SU-DHL-6 (cell line): ENCODE measurements around the gene OLFM2.

Experiments used
- H2AFZ ChIP-seq: fragments of 200-600 bp; sonication (generic); 2 replicates; pipeline ENCODE4 v1.6.1; 2014; ENCODE audit warnings: low read depth, mild to moderate bottlenecking, moderate library complexity, mixed read lengths, antibody characterized with exemption, low read length; ENCODE audit not compliant: severe bottlenecking
- H3F3A ChIP-seq: fragments of 200-600 bp; shearing (Covaris generic); 2 replicates; pipeline ENCODE4 v1.6.0; 2016; ENCODE audit warnings: antibody characterized with exemption, mild to moderate bottlenecking; ENCODE audit not compliant: insufficient read depth
- H3K27ac ChIP-seq: fragments of 200-600 bp; sonication (generic); 2 replicates; pipeline ENCODE4 v1.5.1; 2016; ENCODE audit warnings: low read depth, mild to moderate bottlenecking, low read length, moderate library complexity, mixed read lengths
- H3K27me3 ChIP-seq: fragments of 200-600 bp; sonication (generic), shearing (Covaris generic); 2 replicates; pipeline ENCODE4 v1.6.0; 2014; ENCODE audit warnings: mild to moderate bottlenecking, low read length
- H3K36me3 ChIP-seq: fragments of 200-600 bp; sonication (generic); 2 replicates; pipeline ENCODE4 v1.6.1; 2014; ENCODE audit warnings: mild to moderate bottlenecking, low read length, mixed read lengths
- H3K4me2 ChIP-seq: fragments of 300-600, 200-600 bp; shearing (Covaris generic), sonication (generic); 2 replicates; pipeline ENCODE4 v1.6.0; 2014; ENCODE audit warnings: low read length, low read depth, mild to moderate bottlenecking; ENCODE audit not compliant: poor library complexity, severe bottlenecking
- H3K4me3 ChIP-seq: fragments of 200-600 bp; sonication (generic); 2 replicates; pipeline ENCODE4 v1.5.1; 2014; ENCODE audit warnings: antibody characterized with exemption, low read length, mild to moderate bottlenecking, mixed read lengths; ENCODE audit not compliant: insufficient read depth, poor library complexity, severe bottlenecking
- H3K79me2 ChIP-seq: fragments of 200-600 bp; sonication (generic); 2 replicates; pipeline ENCODE4 v1.6.1; 2014; ENCODE audit warnings: mild to moderate bottlenecking, low read length, moderate library complexity; ENCODE audit not compliant: insufficient read depth
- H3K9ac ChIP-seq: fragments of 200-600 bp; sonication (generic); 2 replicates; pipeline ENCODE4 v1.7.0; 2014; ENCODE audit warnings: mild to moderate bottlenecking, low read length
- H3K9me2 ChIP-seq: fragments of 200-600 bp; sonication (generic); replicated peaks from 2 replicates; pipeline ENCODE4 v1.6.1; 2014; ENCODE audit warnings: low read length; ENCODE audit not compliant: insufficient read depth
- H3K9me3 ChIP-seq: fragments of 200-600 bp; sonication (generic); 2 replicates; pipeline ENCODE4 v1.6.1; 2014; ENCODE audit warnings: low read length, mixed read lengths; ENCODE audit not compliant: insufficient read depth
- H4K20me1 ChIP-seq: fragments of 200-600 bp; sonication (generic); 2 replicates; pipeline ENCODE4 v1.6.1; 2014; ENCODE audit warnings: low read depth, mild to moderate bottlenecking, antibody characterized with exemption, low read length, moderate library complexity, mixed read lengths
- CTCF ChIP-seq: fragments of 200-600 bp; sonication (generic); IDR thresholded peaks from one replicate; pipeline ENCODE4 v1.5.1; 2017; ENCODE audit warnings: antibody characterized with exemption, mild to moderate bottlenecking, low read length, moderate library complexity; ENCODE audit not compliant: insufficient read depth, poor library complexity, severe bottlenecking
- EZH2phosphoT487 ChIP-seq: fragments of 200-600 bp; sonication (generic), shearing (Covaris generic); conservative IDR thresholded peaks from 2 replicates; pipeline ENCODE4 v1.6.1; 2018; ENCODE audit warnings: mild to moderate bottlenecking, antibody characterized with exemption, low read length, moderate library complexity, mixed read lengths

The OLFM2 gene

GRCh38 chr19:9940778-9941177 is 4.5 kb upstream of the OLFM2 start:
- Histone ChIP-seq H3K79me2 (no peaks in the 10 kb centered on the region), H3K4me2 (no peak overlapping the region), H4K20me1 (no peaks in the 10 kb centered on the region), H3K9ac (no peak overlapping the region), H3K27me3 (no peaks in the 10 kb centered on the region), H3K9me2 (no peaks in the 10 kb centered on the region), H2AFZ (no peak overlapping the region), H3K36me3 (no peaks in the 10 kb centered on the region), H3K27ac (no peak overlapping the region), H3K4me3 (no peak overlapping the region), H3K9me3 (peaks cover 12% of the 10 kb centered on the region; the same call in 1 of the 2 replicates), H3F3A (no peaks in the 10 kb centered on the region)
- TF ChIP-seq CTCF = no peak
- no peak for TF ChIP-seq EZH2phosphoT487

- H3K9ac ChIP-seq = no peak overlapping the region
- H3K9me2 ChIP-seq = no peaks in the 10 kb centered on the region
- H2AFZ ChIP-seq = no peak overlapping the region
- H4K20me1 ChIP-seq = no peaks in the 10 kb centered on the region
- H3K4me3 ChIP-seq = no peak overlapping the region
- TF ChIP-seq CTCF (no peak), EZH2phosphoT487 (no peak)
- H3K27ac ChIP-seq = no peak overlapping the region
- peaks cover 12% of the 10 kb centered on the region; the same call in 1 of the 2 replicates for H3K9me3 ChIP-seq
- H3K36me3 ChIP-seq = no peaks in the 10 kb centered on the region
- no peaks in the 10 kb centered on the region for H3K27me3 ChIP-seq
- no peaks in the 10 kb centered on the region for H3K79me2 ChIP-seq
- H3K4me2 ChIP-seq = no peak overlapping the region
- no peaks in the 10 kb centered on the region for H3F3A ChIP-seq
Measured at GRCh38 chr19:9939301-9939913, 3.1 kb upstream of the OLFM2 start.

- H3K4me2 ChIP-seq = no peak overlapping the region
- H4K20me1 ChIP-seq = no peaks in the 10 kb centered on the region
- H3K36me3 ChIP-seq = no peaks in the 10 kb centered on the region
- H3K4me3 ChIP-seq = no peak overlapping the region
- H3K27ac ChIP-seq = no peak overlapping the region
- peaks cover 6% of the 10 kb centered on the region; the same call in 1 of the 2 replicates for H3K9me3 ChIP-seq
- no peaks in the 10 kb centered on the region for H3K27me3 ChIP-seq
- no peaks in the 10 kb centered on the region for H3K79me2 ChIP-seq
- H3F3A ChIP-seq = no peaks in the 10 kb centered on the region
- TF ChIP-seq EZH2phosphoT487 (no peak), CTCF (no peak)
- H3K9me2 ChIP-seq = no peaks in the 10 kb centered on the region
- no peak overlapping the region for H2AFZ ChIP-seq
- H3K9ac ChIP-seq = no peak overlapping the region
Measured at GRCh38 chr19:9937001-9937411, 691 bp upstream of the OLFM2 start.
